K562 (cell line): Measurements from ENCODE around the gene SMAD3. TPM values are rescaled to one million over a fixed set of nuclear protein-coding genes. Genes with fewer than 3 reads are reported as not detected.
A peak's percentile ranks its signal among the peaks of the same experiment; 100 is the strongest.

Source experiments
- EGR1 ChIP-seq: fragments of 450-650 bp; conservative IDR thresholded peaks from 2 replicates; pipeline ENCODE4 v1.6.1; 2017; ENCODE audit warnings: mild to moderate bottlenecking
- FOXK2 ChIP-seq, 2 experiments: fragments of 450-650 bp; IDR thresholded peaks in 1 of 2; conservative IDR thresholded peaks in 1 of 2; 2 replicates each; pipeline ENCODE4 v1.6.1; 2016; ENCODE audit warnings: low read depth in 2 of 2, mild to moderate bottlenecking in 1 of 2
- KLF1 ChIP-seq: fragments of 450-650 bp; IDR thresholded peaks from 2 replicates; pipeline ENCODE4 v1.6.1; 2016; ENCODE audit warnings: missing genetic modification characterization, missing compliant biosample characterization
- MEF2D ChIP-seq: conservative IDR thresholded peaks from 2 replicates; pipeline ENCODE4 v1.6.1; 2016; ENCODE audit warnings: low read depth, missing genetic modification characterization, missing compliant biosample characterization
- SETDB1 ChIP-seq: IDR thresholded peaks from one replicate; pipeline ENCODE4 v1.6.1; 2012; ENCODE audit warnings: low read length, control low read depth, inconsistent platforms
- SIRT6 ChIP-seq: IDR thresholded peaks from one replicate; pipeline ENCODE4 v1.6.1; 2012; ENCODE audit warnings: low read depth, mild to moderate bottlenecking, control low read depth, inconsistent platforms, low read length, moderate library complexity
- SMAD3 ChIP-seq: fragments of 450-650 bp; formaldehyde crosslinking; conservative IDR thresholded peaks from 2 replicates; pipeline ENCODE4 v1.4.0; 2020; ENCODE audit warnings: mild to moderate bottlenecking
- SMARCB1 ChIP-seq: IDR thresholded peaks from 2 replicates; pipeline ENCODE4 v1.6.1; 2011; ENCODE audit warnings: improper control_type of control experiment, low read depth; ENCODE audit not compliant: insufficient read length
- SMARCE1 ChIP-seq: fragments of 450-650 bp; IDR thresholded peaks from 2 replicates; pipeline ENCODE4 v1.7.1; 2016; ENCODE audit warnings: mild to moderate bottlenecking
- TAF1 ChIP-seq: IDR thresholded peaks from 2 replicates; pipeline ENCODE4 v1.6.1; 2011; ENCODE audit warnings: mild to moderate bottlenecking, low read length, moderate library complexity; ENCODE audit not compliant: insufficient read depth, control insufficient read depth, severe bottlenecking; ENCODE audit errors: extremely low read depth
- ZNF134 ChIP-seq: fragments of 250-450 bp; sonication (Bioruptor Pico); conservative IDR thresholded peaks from 2 replicates; pipeline ENCODE4 v1.4.0; 2020
- ZNF224 ChIP-seq: sonication (generic); formaldehyde crosslinking; IDR thresholded peaks from 2 replicates; pipeline ENCODE4 v1.8.0; 2022; ENCODE audit warnings: mild to moderate bottlenecking, missing genetic modification reagents
- ZNF408 ChIP-seq: fragments of 250-450 bp; sonication (Bioruptor Pico); IDR thresholded peaks from 2 replicates; pipeline ENCODE4 v1.4.0; 2020; ENCODE audit warnings: low read depth, mild to moderate bottlenecking, moderate library complexity
- ZNF586 ChIP-seq: fragments of 450-650 bp; formaldehyde crosslinking; conservative IDR thresholded peaks from 2 replicates; pipeline ENCODE4 v1.4.0; 2020; ENCODE audit warnings: mild to moderate bottlenecking, moderate library complexity
- ZNF695 ChIP-seq: fragments of 450-650 bp; formaldehyde crosslinking; IDR thresholded peaks from 2 replicates; pipeline ENCODE4 v1.4.0; 2020; ENCODE audit warnings: mild to moderate bottlenecking, moderate library complexity
- polyA plus RNA-seq, 8 experiments: library from polyadenylated mRNA; depleted of rRNA in 4 of 8; stranded (reverse) in 5 of 8; unstranded in 3 of 8; fragments of >200 nt; fragmentation: Nextera tagmentation in 2 of 8; fragmentation: Illumina TruSeq in 1 of 8; extraction: Ambion mirVana in 2 of 8; extraction: Trizol in 1 of 8; gene quantifications; 2 replicates each; pipeline versions ENCODE4 v1.2.1 to v1.2.3, GENCODE V29; 2011 to 2014; ENCODE audit warnings: inconsistent platforms in 1 of 8, missing spikeins in 1 of 8
- total RNA-seq, 7 experiments: library from RNA; depleted of rRNA in 6 of 7; stranded (reverse); fragments of >200 nt in 6 of 7; fragmentation: Illumina TruSeq in 2 of 7; extraction: Trizol in 2 of 7; gene quantifications; 2 replicates each; pipeline versions ENCODE4 v1.2.1 to v1.2.3, GENCODE V29; 2011 to 2021; ENCODE audit warnings: low replicate concordance in 1 of 7
- TF ChIP-seq, protein P1 (sequence below), 2 experiments: fragments of 450-650 bp; formaldehyde crosslinking in 1 of 2; IDR thresholded peaks; 2 replicates each; pipeline versions ENCODE4 v1.4.0 to v1.6.1; 2014 to 2020; ENCODE audit warnings: mild to moderate bottlenecking in 2 of 2, borderline replicate concordance in 1 of 2, low read depth in 1 of 2
- TF ChIP-seq, protein P2 (sequence below): fragments of 250-450 bp; sonication (Bioruptor Pico); IDR thresholded peaks from 2 replicates; pipeline ENCODE4 v1.8.0; 2022; ENCODE audit warnings: moderate library complexity, mild to moderate bottlenecking, inconsistent platforms
- TF ChIP-seq, protein P3 (sequence below): fragments of 250-450 bp; sonication (Bioruptor Pico); IDR thresholded peaks from 2 replicates; pipeline ENCODE4 v1.5.0; 2021; ENCODE audit warnings: mild to moderate bottlenecking, borderline replicate concordance

The SMAD3 gene
- total and polyA plus RNA-seq, 9 of the 15 experiments (the other 6 are each of a cell fraction or from before 2014, with no cell fraction given), result 4.3 to 39.2 (median 11.1) TPM

DNA sequence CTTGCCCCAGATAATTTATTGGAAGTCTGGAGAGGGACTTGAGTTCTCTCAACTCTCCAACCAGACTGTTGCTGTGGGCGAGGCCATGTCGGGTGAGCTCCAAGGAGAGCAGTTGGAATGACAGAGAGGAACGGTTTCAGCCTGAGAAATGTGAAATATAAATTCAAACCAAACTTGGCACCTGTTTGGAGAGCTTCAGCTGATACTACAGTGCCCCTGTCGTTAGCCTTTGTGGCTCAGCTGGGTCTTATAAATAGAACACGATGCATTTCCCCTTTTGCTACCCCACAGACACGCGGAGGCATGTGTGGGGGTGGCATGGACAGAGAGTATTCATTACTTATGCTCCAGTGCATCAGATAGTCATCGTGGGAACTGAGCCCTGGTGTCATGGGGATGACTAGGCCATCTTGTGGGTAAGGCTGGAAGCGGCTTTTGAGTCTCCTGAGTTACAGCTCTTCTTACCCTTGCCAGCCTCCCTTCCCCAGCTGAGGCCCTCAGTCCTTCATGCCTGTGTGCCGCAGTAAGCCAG, 15.6 kb downstream of the SMAD3 start (continued):
- TF ChIP-seq, protein P1, sequence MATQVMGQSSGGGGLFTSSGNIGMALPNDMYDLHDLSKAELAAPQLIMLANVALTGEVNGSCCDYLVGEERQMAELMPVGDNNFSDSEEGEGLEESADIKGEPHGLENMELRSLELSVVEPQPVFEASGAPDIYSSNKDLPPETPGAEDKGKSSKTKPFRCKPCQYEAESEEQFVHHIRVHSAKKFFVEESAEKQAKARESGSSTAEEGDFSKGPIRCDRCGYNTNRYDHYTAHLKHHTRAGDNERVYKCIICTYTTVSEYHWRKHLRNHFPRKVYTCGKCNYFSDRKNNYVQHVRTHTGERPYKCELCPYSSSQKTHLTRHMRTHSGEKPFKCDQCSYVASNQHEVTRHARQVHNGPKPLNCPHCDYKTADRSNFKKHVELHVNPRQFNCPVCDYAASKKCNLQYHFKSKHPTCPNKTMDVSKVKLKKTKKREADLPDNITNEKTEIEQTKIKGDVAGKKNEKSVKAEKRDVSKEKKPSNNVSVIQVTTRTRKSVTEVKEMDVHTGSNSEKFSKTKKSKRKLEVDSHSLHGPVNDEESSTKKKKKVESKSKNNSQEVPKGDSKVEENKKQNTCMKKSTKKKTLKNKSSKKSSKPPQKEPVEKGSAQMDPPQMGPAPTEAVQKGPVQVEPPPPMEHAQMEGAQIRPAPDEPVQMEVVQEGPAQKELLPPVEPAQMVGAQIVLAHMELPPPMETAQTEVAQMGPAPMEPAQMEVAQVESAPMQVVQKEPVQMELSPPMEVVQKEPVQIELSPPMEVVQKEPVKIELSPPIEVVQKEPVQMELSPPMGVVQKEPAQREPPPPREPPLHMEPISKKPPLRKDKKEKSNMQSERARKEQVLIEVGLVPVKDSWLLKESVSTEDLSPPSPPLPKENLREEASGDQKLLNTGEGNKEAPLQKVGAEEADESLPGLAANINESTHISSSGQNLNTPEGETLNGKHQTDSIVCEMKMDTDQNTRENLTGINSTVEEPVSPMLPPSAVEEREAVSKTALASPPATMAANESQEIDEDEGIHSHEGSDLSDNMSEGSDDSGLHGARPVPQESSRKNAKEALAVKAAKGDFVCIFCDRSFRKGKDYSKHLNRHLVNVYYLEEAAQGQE (IDR thresholded peaks at IDR 0.05; ENCODE audit: borderline replicate concordance), result peak; percentile 44; the same call in 1 of the 2 replicates
- TF ChIP-seq, protein P1 (CRISPR knock-in tag; IDR thresholded peaks at IDR 0.05; ENCODE audit: low read depth), result no peak
- TF ChIP-seq EGR1 (peak; percentile 80), MEF2D (tag) (peak; percentile 96), SMAD3 (CRISPR knock-in tag) (no peak), ZNF695 (CRISPR knock-in tag) (no peak), SETDB1 (no peak), ZNF586 (CRISPR knock-in tag) (no peak), KLF1 (tag) (no peak), SMARCB1 (no peak), ZNF408 (CRISPR knock-in tag) (no peak), TAF1 (no peak), SMARCE1 (0 out of 2 replicates have a peak, but pooled peaks have one; percentile 47), ZNF134 (CRISPR knock-in tag) (no peak), FOXK2 (conservative IDR thresholded peaks at IDR 0.05 in 1 of 2, IDR thresholded peaks at IDR 0.05 in 1 of 2; ENCODE audit: low read depth in 2 of 2) (no peak), SIRT6 (no peak), ZNF224 (no peak)
- TF ChIP-seq, protein P2, sequence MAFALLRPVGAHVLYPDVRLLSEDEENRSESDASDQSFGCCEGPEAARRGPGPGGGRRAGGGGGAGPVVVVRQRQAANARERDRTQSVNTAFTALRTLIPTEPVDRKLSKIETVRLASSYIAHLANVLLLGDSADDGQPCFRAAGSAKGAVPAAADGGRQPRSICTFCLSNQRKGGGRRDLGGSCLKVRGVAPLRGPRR (CRISPR knock-in tag), result no peak
- TF ChIP-seq, protein P3, sequence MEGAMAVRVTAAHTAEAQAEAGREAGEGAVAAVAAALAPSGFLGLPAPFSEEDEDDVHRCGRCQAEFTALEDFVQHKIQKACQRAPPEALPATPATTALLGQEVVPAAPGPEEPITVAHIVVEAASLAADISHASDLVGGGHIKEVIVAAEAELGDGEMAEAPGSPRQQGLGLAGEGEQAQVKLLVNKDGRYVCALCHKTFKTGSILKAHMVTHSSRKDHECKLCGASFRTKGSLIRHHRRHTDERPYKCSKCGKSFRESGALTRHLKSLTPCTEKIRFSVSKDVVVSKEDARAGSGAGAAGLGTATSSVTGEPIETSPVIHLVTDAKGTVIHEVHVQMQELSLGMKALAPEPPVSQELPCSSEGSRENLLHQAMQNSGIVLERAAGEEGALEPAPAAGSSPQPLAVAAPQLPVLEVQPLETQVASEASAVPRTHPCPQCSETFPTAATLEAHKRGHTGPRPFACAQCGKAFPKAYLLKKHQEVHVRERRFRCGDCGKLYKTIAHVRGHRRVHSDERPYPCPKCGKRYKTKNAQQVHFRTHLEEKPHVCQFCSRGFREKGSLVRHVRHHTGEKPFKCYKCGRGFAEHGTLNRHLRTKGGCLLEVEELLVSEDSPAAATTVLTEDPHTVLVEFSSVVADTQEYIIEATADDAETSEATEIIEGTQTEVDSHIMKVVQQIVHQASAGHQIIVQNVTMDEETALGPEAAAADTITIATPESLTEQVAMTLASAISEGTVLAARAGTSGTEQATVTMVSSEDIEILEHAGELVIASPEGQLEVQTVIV (CRISPR knock-in tag), result no peak
